Muscle layer of colon (tissue), 2 donors: Measurements from ENCODE around the gene SPRR1B.
"Not testable (repeated sequence)": the region's sequence is repeated elsewhere in the genome, so short reads cannot be mapped to it uniquely, and the experiment has no call there.

Experiments used
- H3K27ac ChIP-seq: one replicate; pipeline ENCODE4 v1.7.0; 2013; ENCODE audit warnings: low read depth, mild to moderate bottlenecking, low read length, moderate library complexity
- H3K27me3 ChIP-seq, 2 donors: one replicate each; pipeline ENCODE4 v1.7.0; 2013; ENCODE audit warnings: low read length in 2 of 2, mild to moderate bottlenecking in 2 of 2; ENCODE audit not compliant: insufficient read depth in 2 of 2, control insufficient read depth in 1 of 2
- H3K36me3 ChIP-seq: one replicate; pipeline ENCODE4 v1.7.0; 2013; ENCODE audit warnings: mild to moderate bottlenecking, low read length; ENCODE audit not compliant: insufficient read depth
- H3K4me1 ChIP-seq: one replicate; pipeline ENCODE4 v1.7.0; 2013; ENCODE audit warnings: mild to moderate bottlenecking, low read length; ENCODE audit not compliant: insufficient read depth
- H3K4me3 ChIP-seq, 2 donors: one replicate each; pipeline ENCODE4 v1.7.0; 2013; ENCODE audit warnings: low read length in 2 of 2, low read depth in 1 of 2, mild to moderate bottlenecking in 1 of 2, moderate library complexity in 1 of 2
- H3K9ac ChIP-seq: one replicate; pipeline ENCODE4 v1.7.0; 2013; ENCODE audit warnings: low read length
- H3K9me3 ChIP-seq: one replicate; pipeline ENCODE4 v1.7.0; 2013; ENCODE audit warnings: mild to moderate bottlenecking, low read length
- donor health status: abdominal sarcoma.
- donor health status: Adenocarcinoma of cecum.

The SPRR1B gene

GRCh38 chr1:153001382-153001781 lies 29.6 kb upstream of the SPRR1B start, which contains the start of gene SPRR3:
SPRR3 (plus strand) TSS chr1:153001749; CDS start chr1:153003021, 1,272 bp downstream.
- H3K4me3 ChIP-seq: no peak within 1 kb of the TSS
- no peak within 1 kb of the TSS for H3K9ac ChIP-seq
- no peak within 1 kb of the TSS for H3K27ac ChIP-seq
- H3K4me1 ChIP-seq: no peaks in the 10 kb centered on the region
- no peaks in the 10 kb centered on the region for H3K9me3 ChIP-seq
- no peaks in the 10 kb centered on the region for H3K36me3 ChIP-seq
- no peaks in the 10 kb centered on the region for H3K27me3 ChIP-seq

- H3K27ac ChIP-seq, H3K27me3 ChIP-seq, H3K4me3 ChIP-seq, H3K36me3 ChIP-seq, H3K9me3 ChIP-seq, H3K4me1 ChIP-seq, H3K9ac ChIP-seq: not testable (repeated sequence)
Measured at GRCh38 chr1:153011235-153011758, 19.7 kb upstream of the SPRR1B start.

- H3K36me3 ChIP-seq, H3K9me3 ChIP-seq, H3K27ac ChIP-seq, H3K4me3 ChIP-seq, H3K4me1 ChIP-seq, H3K9ac ChIP-seq, H3K27me3 ChIP-seq: not testable (repeated sequence)
Measured at GRCh38 chr1:153021829-153022228, 9.2 kb upstream of the SPRR1B start.

- H3K4me1 ChIP-seq, H3K27me3 ChIP-seq, H3K4me3 ChIP-seq, H3K9ac ChIP-seq, H3K9me3 ChIP-seq, H3K27ac ChIP-seq, H3K36me3 ChIP-seq: not testable (repeated sequence)
Measured at GRCh38 chr1:153022340-153022739, 8.7 kb upstream of the SPRR1B start.

- H3K36me3 ChIP-seq: no peaks in the 10 kb centered on the region
- no peak overlapping the region for H3K27ac ChIP-seq
- no peaks in the 10 kb centered on the region for H3K27me3 ChIP-seq
- H3K9ac ChIP-seq: no peak overlapping the region
- no peaks in the 10 kb centered on the region for H3K9me3 ChIP-seq
- no peak overlapping the region for H3K4me3 ChIP-seq
- no peaks in the 10 kb centered on the region for H3K4me1 ChIP-seq
Measured at GRCh38 chr1:153023109-153023508, 7.9 kb upstream of the SPRR1B start.

- no peak overlapping the region for H3K9ac ChIP-seq
Measured at GRCh38 chr1:153024413-153024812, 6.6 kb upstream of the SPRR1B start.

GRCh38 chr1:153025797-153026196 lies 5.2 kb upstream of the SPRR1B start:
- H3K9ac ChIP-seq: no peak overlapping the region
- no peaks in the 10 kb centered on the region for H3K36me3 ChIP-seq
- H3K4me3 ChIP-seq: no peak overlapping the region
- no peak overlapping the region for H3K27ac ChIP-seq
- H3K9me3 ChIP-seq: no peaks in the 10 kb centered on the region
- H3K27me3 ChIP-seq: no peaks in the 10 kb centered on the region
- H3K4me1 ChIP-seq: no peaks in the 10 kb centered on the region

More at GRCh38 chr1:153024413-153024812, 6.6 kb upstream of the SPRR1B start:
- no peaks in the 10 kb centered on the region for H3K4me1 ChIP-seq
- no peak overlapping the region for H3K27ac ChIP-seq
- H3K36me3 ChIP-seq: no peaks in the 10 kb centered on the region
- H3K4me3 ChIP-seq: no peak overlapping the region
- no peaks in the 10 kb centered on the region for H3K9me3 ChIP-seq
- no peaks in the 10 kb centered on the region for H3K27me3 ChIP-seq

GRCh38 chr1:153028766-153029165 lies 2.2 kb upstream of the SPRR1B start:
- no peaks in the 10 kb centered on the region for H3K9me3 ChIP-seq
- H3K27me3 ChIP-seq: no peaks in the 10 kb centered on the region
- no peak overlapping the region for H3K27ac ChIP-seq
- no peak overlapping the region for H3K4me3 ChIP-seq
- no peaks in the 10 kb centered on the region for H3K4me1 ChIP-seq
- H3K9ac ChIP-seq: no peak overlapping the region
- H3K36me3 ChIP-seq: no peaks in the 10 kb centered on the region

GRCh38 chr1:153032073-153032472 lies 1.1 kb downstream of the SPRR1B start:
- Histone ChIP-seq H3K27ac (no peak overlapping the region), H3K27me3 (no peaks in the 10 kb centered on the region), H3K4me3 (no peak overlapping the region), H3K9me3 (no peaks in the 10 kb centered on the region), H3K4me1 (no peaks in the 10 kb centered on the region), H3K36me3 (no peaks in the 10 kb centered on the region), H3K9ac (no peak overlapping the region)

- no peak overlapping the region for H3K27ac ChIP-seq
- no peaks in the 10 kb centered on the region for H3K36me3 ChIP-seq
- no peak overlapping the region for H3K9ac ChIP-seq
- no peak overlapping the region for H3K4me3 ChIP-seq
- no peaks in the 10 kb centered on the region for H3K27me3 ChIP-seq
- no peaks in the 10 kb centered on the region for H3K4me1 ChIP-seq
- H3K9me3 ChIP-seq: no peaks in the 10 kb centered on the region
Measured at GRCh38 chr1:153032677-153033308, 1.8 kb downstream of the SPRR1B start.

- Histone ChIP-seq H3K9ac (no peak overlapping the region), H3K9me3 (no peaks in the 10 kb centered on the region), H3K36me3 (no peaks in the 10 kb centered on the region), H3K4me3 (no peak overlapping the region), H3K27me3 (no peaks in the 10 kb centered on the region), H3K27ac (no peak overlapping the region), H3K4me1 (no peaks in the 10 kb centered on the region)
Measured at GRCh38 chr1:153035211-153035610, 4.2 kb downstream of the SPRR1B start.

GRCh38 chr1:153040950-153041631 lies 10.1 kb downstream of the SPRR1B start, which contains the start of gene SPRR2D:
SPRR2D (minus strand) TSS chr1:153041120; CDS start chr1:153040346, 774 bp downstream.
- Histone ChIP-seq H3K4me1 (no peaks in the 10 kb centered on the region), H3K4me3 (no peak within 1 kb of the TSS), H3K27ac (no peak within 1 kb of the TSS), H3K9me3 (no peaks in the 10 kb centered on the region), H3K27me3 (no peaks in the 10 kb centered on the region), H3K9ac (no peak within 1 kb of the TSS), H3K36me3 (no peaks in the 10 kb centered on the region)
